ENCODE measurements around the gene SNX25. TPM values are rescaled to one million over a fixed set of nuclear protein-coding genes. Genes with fewer than 3 reads are reported as not detected.

Gene SNX25
- total and polyA plus RNA-seq, 10 of the 15 experiments (the other 5 are each of a cell fraction or from before 2014, with no cell fraction given) = 11.2 to 117 (median 62.8) TPM

- DNase-seq (ENCODE audit: low read depth, low spot score) = no peak
- Histone ChIP-seq H3K79me2 (ENCODE audit: control insufficient read depth, insufficient read depth, low read length) (peaks cover 95% of the 10 kb centered on the region), H2AFZ (ENCODE audit: control insufficient read depth, low read depth, low read length) (no peak overlapping the region), H3K27ac (ENCODE audit: control insufficient read depth, insufficient read depth) (peak overlapping the region; percentile 17), H3K4me1 (ENCODE audit: control insufficient read depth, insufficient read depth, low read length) (peaks cover 23% of the 10 kb centered on the region), H4K20me1 (ENCODE audit: control insufficient read depth, insufficient read depth) (peaks cover 2% of the 10 kb centered on the region; the same call in 1 of the 2 replicates), H3K4me2 (ENCODE audit: control insufficient read depth, insufficient read depth) (peak overlapping the region; percentile 56), H3K9me3 (replicated peaks; ENCODE audit: control insufficient read depth, insufficient read depth, low read length) (no peaks in the 10 kb centered on the region), H3K36me3 (ENCODE audit: control insufficient read depth in 2 of 2, insufficient read depth in 2 of 2, low read length in 1 of 2) (peaks cover 0 to 13% of the 10 kb centered on the region in 2 experiments; a peak in 1 of 4 replicates), H3K9ac (ENCODE audit: control insufficient read depth, insufficient read depth, low read length) (no peak overlapping the region), H3K4me3 (no peak overlapping the region), H3K27me3 (replicated peaks in 1 of 2; ENCODE audit: control insufficient read depth in 2 of 2, insufficient read depth in 2 of 2, low read length in 1 of 2) (no peaks in the 10 kb centered on the region)
- in situ Hi-C loops (cut with MboI) (no loop called here), intact Hi-C loops (cut with micrococcal nuclease; ENCODE audit: unreplicated experiment) (no loop called here)
- CTCF ChIA-PET = interaction anchor here (1.2 kb wide), 1 partner anchor 96 kb away, joined by 3 read pairs; no protein-coding TSS in a partner anchor
- ATAC-seq = no peak
- 96% methylated on average over 2 of the region's 2 CpGs for WGBS (ENCODE audit: insufficient coverage, insufficient replicate concordance, low lambda C conversion rate, missing lambda C conversion rate)
- no peak for TF ChIP-seq ESRRA (IDR thresholded peaks at IDR 0.05; ENCODE audit: low read length)
- TF ChIP-seq GATAD2B (conservative IDR thresholded peaks at IDR 0.05; ENCODE audit: low read depth) = no peak
- TF ChIP-seq NRF1 (conservative IDR thresholded peaks at IDR 0.05; ENCODE audit: low read depth, low read length) = no peak
- no peak for TF ChIP-seq MEF2A (IDR thresholded peaks at IDR 0.05; ENCODE audit: insufficient read depth, low read depth, low read length)
- no peak for TF ChIP-seq ZBTB33 (IDR thresholded peaks at IDR 0.05)
- no peak for TF ChIP-seq SRF (IDR thresholded peaks at IDR 0.05; ENCODE audit: low read depth in 2 of 2, low read length in 2 of 2)
- TF ChIP-seq REST (IDR thresholded peaks at IDR 0.05; ENCODE audit: low read depth, low read length) = no peak
- no peak for TF ChIP-seq EGR1 (IDR thresholded peaks at IDR 0.05; ENCODE audit: borderline replicate concordance in 1 of 2, low read depth in 2 of 2, low read length in 2 of 2)
- no peak for TF ChIP-seq CHD4 (IDR thresholded peaks at IDR 0.05)
- no peak for TF ChIP-seq BACH1 (IDR thresholded peaks at IDR 0.05; ENCODE audit: borderline replicate concordance)
- no peak for TF ChIP-seq SMAD1 (IDR thresholded peaks at IDR 0.05; ENCODE audit: low read depth, partially characterized antibody)
- no peak for TF ChIP-seq IKZF1 (conservative IDR thresholded peaks at IDR 0.05)
- no peak for TF ChIP-seq JUNB (IDR thresholded peaks at IDR 0.05)
- no peak for TF ChIP-seq PBX3 (IDR thresholded peaks at IDR 0.05; ENCODE audit: insufficient replicate concordance, low read depth, low read length)
- TF ChIP-seq MTA3 (IDR thresholded peaks at IDR 0.05; ENCODE audit: borderline replicate concordance, low read length) = no peak
- TF ChIP-seq TBL1XR1 (IDR thresholded peaks at IDR 0.05; ENCODE audit: low read depth, low read length) = no peak
- no peak for TF ChIP-seq HDAC2 (IDR thresholded peaks at IDR 0.05)
- BruUV-seq (replicated peaks) = no TSS peak
- RAD21 ChIA-PET (ENCODE audit: unreplicated experiment) = interaction anchor here (1.0 to 1.1 kb wide), 2 partner anchors 31 to 94 kb away, joined by 3 to 8 read pairs; no protein-coding TSS in a partner anchor
- no peak for FAIRE-seq
- POLR2A ChIA-PET = no interaction called here
- SMC1A ChIA-PET (ENCODE audit: uncharacterized antibody, unreplicated experiment) = interaction anchor here (4.8 kb wide), 1 partner anchor 14 kb away, joined by 17 read pairs; no protein-coding TSS in a partner anchor
Observed at GRCh38 chr4:185215261-185215660, 5.9 kb downstream of the SNX25 start.
